DMS79 (cell line): ENCODE results near the gene RASGRP3.
"Not testable (repeated sequence)": the region's sequence is repeated elsewhere in the genome, so short reads cannot be mapped to it uniquely, and the experiment has no call there.

ENCODE experiments used
- DNase-seq: peaks from one replicate; lab custom pipeline; 2025; lab: John Stamatoyannopoulos, UW

RASGRP3 gene

GRCh38 chr2:33453905-33454479 lies 22.5 kb upstream of the RASGRP3 start:
- no peak for DNase-seq

GRCh38 chr2:33457556-33458247 lies 18.7 kb upstream of the RASGRP3 start:
- no peak for DNase-seq

DNA sequence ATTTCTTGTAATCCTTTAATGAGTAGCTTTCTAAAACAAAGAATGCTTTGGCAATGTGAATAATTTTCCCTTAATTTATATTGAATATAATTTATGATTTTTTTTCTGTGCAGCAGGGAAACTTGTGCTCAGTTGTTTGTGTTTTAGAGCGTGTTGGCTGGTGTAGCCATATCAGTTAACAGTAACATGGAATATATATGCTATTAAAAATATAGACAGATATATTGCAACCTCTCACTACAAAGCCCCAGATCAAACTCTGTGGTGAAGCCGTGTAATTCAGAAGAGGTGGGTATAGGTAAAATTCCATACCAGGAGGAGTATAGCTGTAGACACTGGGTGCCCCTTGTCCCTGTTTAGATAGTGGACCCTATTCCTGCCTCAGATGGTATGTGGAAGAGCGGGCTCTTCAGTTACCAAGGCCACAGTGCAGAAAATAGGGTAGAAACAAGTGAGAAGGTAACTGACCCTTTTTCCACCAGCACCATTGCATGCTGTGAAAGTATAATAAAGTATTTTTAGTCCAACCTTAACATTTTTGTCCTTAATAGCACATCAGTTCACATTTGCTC lies 18.1 kb upstream of the RASGRP3 start:
- no peak for DNase-seq

- no peak for DNase-seq
These were observed 16.7 kb upstream of the RASGRP3 start for GRCh38 chr2:33459745-33460144.

- not testable (repeated sequence) for DNase-seq
These were observed 13.9 kb upstream of the RASGRP3 start for GRCh38 chr2:33462512-33462911.

GRCh38 chr2:33467413-33467812 lies 9.0 kb upstream of the RASGRP3 start:
- no peak for DNase-seq

DNA sequence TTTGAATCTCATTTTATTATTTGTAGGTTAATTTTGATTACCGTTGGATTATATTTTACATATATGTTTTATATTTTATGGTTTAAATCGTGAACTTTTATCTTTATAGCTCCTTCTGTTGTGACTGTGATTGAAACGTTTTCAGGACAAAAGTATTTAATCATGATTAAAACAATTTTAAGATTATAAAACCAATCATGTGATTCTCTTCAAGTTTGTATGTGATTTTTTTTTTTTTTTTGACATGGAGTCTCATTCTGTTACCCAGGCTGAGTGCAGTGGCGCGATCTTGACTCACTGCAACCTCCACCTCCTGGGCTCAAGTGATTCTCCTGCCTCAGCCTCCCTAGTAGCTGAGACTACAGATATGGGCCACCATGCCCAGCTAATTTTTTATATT lies 7.2 kb upstream of the RASGRP3 start:
- DNase-seq: no peak

- peak; percentile 47 for DNase-seq
These were observed 972 bp upstream of the RASGRP3 start for GRCh38 chr2:33475224-33476130.

DNA sequence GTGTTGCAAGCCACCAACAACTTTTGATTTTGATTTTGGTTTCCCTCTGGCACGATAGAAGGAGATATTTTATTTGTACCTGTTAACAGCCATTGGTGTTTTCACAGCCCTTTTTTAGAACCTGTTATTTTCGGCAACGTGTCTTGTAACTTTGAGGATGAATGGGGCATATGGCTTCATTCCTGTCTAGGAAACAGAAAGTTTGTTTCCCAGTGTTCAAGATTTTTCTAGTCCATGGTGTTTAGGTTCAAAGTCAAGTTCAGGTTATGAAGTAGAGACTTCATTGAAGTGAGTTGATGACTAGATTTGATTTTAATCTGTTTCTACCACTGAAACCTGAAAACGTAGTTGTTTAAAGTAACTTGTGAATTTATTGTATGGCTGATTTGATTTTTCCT lies 343 bp downstream of the RASGRP3 start:
- no peak for DNase-seq

DNA sequence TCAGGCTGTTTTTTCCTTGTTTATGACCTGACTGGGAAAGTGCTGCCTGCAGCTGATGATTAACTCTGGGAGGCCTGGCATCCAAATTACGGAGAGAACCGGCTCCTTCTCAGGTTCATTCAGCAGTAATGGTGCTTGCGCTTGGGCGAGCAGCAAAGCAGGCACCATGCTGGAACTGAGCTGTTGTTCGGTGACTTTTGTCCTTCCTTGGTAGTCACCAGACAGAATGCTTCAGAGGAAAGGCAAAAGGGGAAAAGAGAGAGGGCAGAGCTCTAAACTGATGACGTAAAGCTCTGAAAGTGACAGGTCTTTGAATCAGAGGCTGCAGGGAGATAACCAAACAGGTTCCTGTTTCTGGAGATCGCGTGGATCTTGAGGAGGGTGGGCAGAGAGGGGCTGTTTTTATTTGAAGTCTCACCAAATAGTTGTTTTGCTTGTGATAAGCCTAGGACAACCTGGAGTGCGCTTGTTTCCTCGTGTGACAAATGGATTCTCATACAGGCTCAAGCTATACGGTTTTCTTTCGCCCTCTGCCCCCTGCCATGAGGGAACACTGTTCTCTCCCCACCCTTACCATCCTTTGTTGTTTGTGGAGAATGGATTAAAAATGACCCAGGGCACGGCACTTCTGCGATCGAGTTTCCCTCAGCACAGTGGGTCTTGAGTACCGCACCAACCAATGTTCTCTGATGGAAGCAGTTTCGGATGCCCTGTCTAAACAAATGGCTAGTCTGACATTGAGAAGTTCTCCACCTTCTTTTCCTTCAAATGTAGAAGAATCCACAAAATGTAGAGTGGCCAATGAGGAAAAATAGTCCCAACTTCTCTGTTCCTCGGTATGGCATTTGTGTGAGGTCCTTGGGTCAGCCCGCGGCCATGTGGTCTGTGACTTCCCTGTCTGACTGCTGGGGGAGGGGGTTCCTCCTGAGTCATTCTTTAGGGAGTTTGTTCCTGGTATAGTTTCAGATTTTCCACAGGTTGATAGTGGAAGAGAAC lies 1.3 kb downstream of the RASGRP3 start:
- DNase-seq: no peak

DNA sequence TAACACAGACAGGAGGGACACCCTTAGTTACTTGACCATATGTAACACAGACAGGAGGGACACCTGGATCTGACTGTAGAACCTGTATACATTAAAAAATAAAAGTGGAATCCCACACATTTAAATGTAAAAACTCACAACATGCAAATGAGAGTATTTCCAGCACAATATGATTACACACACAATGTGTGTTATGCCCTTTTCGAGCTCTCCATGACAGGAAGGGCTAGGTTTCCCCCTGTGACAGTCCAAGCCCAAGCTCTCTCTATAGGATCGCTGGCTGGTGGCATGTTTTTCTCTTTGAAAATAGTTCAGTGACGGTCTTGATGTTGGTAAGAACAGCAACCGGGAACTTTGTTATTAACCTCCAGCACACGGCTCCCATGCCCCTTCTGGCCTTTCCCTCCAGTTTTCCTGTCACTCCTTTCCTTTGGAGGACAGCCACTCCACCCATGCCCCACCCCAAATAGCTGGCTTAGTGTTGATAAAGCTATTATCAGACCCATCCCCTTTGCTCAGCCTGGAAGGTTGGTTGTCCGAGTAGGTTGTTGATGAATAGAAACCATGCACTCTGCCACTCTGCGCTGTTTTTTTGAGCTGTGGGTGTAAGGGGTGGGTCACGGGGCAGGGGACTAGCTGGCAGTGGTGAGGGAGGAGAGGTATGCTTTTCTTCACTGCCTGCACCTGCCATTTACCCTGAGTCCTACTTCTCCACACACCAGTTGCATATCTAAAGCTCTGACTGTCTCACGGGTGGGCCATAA lies 2.7 kb downstream of the RASGRP3 start:
- no peak for DNase-seq

DNA sequence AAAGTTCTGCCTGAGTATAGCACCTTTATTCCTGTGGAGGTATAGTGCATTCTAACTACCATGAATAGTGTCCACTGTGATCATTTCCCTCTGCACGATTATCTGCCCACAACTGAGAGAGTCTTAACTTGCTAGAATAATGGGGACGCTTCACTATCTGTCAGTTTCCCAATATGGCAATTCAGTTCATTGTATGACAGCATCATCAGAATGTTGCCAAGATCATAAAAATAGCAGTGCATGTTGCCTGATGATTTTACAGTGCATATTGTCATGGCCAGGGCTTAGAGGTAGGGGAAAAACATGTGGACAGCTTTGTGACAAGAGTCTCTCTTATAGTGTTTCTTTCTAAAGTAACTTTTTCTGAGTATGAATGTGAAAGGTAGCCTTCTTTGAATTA lies 6.1 kb downstream of the RASGRP3 start:
- no peak for DNase-seq

DNA sequence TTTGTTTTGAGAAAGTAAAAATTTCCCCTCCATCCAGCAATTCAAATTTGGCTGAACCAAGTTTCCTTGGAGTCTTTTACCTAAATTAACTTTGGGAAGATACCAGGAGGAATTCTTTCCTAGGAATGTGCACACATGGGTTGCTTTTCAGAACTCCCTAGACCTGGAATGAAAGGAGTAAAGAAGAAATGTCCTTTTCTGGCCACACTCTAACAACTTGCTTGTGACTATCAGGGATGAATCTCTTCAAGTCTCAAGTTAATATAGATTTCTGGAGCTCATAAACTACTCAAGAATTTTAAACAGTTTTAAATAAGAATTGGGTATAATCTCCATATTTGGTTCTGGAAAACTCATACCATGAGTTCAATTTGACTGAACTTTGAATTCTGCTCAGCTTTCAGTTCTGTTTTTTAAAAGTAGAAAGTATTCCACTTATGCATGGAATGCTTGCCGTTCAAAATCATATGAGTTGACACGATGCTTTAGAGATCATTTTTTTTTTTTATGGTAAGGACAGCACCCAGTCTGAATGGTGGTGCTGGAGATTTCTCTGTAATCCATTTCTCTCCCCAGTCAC lies 7.7 kb downstream of the RASGRP3 start:
- no peak for DNase-seq

GRCh38 chr2:33485051-33485450 lies 8.6 kb downstream of the RASGRP3 start:
- DNase-seq: no peak

DNA sequence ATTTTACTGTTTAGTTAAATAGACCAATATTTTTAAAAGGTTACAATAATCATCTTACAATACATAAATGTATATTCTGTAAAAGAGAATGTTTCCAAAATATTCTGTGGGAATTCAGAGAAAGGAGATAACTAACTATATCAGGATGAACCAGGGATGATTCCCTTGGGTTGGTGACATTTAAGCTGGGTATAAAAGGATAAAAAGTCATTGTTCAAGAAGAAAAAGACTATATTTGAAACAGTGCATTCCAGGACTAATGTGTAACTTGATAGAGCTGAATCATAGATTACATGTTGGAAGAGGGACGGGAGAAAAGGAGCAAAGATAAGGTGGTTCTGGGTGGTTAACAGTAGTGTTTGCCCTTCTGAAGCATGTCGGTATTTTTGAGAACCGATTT lies 10.1 kb downstream of the RASGRP3 start:
- no peak for DNase-seq

DNA sequence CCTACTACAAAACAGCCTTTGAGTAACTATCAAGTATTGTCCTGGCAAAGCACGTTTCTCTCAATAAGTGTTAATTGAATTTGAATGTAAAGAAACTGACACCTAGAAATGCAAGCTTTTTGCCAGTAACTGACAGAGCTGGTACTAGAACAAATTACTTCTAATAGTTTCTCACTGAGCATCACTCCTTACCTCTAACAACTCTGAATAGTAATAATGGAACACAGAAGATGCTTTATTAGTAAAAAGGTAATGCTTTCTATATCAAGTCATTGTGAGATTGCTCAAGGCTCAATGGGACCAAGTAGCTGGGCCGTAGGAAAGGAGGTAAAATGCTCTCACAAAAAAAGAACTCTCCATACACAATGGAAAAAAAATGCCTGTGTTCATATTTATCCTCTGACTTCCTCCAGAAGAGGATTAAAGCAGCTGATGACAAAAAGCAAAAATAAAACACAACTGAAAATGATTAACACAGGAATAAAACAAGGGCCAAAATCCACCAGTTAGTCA lies 11.8 kb downstream of the RASGRP3 start:
- no peak for DNase-seq

- no peak for DNase-seq
These were observed 12.5 kb downstream of the RASGRP3 start for GRCh38 chr2:33488715-33489540.

DNA sequence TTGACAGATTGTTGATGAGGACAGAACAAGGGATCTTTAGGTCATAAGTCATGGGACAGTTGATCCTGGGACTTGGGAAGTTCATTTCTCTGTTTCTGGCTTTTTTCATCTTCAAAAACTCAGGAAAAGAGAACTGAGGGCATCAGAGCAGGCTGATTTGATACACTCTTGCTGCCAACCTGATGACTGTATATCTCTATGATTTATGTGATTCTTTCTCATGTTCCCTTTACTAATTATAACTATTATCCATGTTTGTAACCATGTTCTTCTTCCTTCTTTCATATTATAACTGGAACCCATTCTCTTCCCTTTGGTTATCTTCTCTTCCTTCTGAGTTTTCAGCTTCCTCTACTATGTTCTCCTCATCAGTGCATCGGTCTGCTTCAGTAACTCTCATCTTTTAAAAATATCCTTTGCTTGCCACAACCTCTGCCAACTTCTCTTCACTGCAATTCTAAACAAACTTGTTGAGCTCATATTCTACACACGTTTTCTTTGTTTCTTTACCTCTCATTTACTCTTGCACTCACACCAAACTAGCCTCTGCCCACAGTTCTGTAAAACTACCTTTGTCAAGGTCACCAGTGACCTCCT lies 13.5 kb downstream of the RASGRP3 start:
- no peak for DNase-seq
